Fibroblast of skin of left biceps (primary cell): ENCODE results near the gene NPDC1.

Experiments
- DNase-seq, 2 experiments: peaks; one replicate each; pipeline ENCODE4 v3.0.0-alpha.2; 2013; ENCODE audit warnings: low read depth in 2 of 2

NPDC1 gene, protein sequence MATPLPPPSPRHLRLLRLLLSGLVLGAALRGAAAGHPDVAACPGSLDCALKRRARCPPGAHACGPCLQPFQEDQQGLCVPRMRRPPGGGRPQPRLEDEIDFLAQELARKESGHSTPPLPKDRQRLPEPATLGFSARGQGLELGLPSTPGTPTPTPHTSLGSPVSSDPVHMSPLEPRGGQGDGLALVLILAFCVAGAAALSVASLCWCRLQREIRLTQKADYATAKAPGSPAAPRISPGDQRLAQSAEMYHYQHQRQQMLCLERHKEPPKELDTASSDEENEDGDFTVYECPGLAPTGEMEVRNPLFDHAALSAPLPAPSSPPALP

GRCh38 chr9:137046088-137046787, at the start of gene NPDC1:
TSS of gene NPDC1 (minus strand) at chr9:137046177. CDS start at chr9:137045989, 188 bp downstream.
- DNase-seq: no peak

DNA sequence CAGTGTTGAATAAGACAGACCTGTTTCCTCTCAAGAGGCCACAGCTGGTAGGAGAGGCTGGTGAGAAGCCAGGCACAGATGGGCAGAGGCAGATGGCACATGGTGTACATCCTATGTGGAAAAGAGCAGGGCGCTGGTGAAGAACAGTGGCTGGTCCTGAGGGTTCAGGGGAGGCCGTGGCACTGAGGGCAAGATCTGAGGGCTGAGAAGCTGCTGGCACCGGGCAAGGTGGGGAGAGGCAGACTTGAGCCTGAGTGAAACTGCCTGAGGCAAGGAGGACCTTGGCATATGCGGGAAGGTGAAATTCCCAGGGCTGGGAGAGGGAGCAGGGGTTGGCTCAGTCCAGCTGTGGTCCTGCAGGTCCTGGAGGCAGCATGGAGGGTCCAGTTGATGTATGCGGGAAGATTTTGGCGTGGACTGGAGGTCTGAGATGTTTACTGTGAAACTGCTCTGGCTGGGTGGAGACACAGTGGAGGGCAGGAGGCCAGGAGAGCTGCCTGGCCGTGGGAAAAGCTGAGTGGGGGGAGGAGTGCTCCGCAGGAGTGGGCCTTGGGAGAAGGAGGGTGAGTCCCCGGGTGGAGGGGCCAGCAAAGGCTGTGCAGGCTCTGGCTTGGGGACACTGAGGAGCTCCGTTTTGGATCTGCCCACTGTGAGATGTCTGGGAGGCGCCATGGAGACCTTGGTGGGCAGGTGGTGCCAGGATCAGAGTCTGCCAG, 43.4 kb upstream of the NPDC1 start:
- DNase-seq: no peak

- DNase-seq: no peak
Measured at GRCh38 chr9:137088121-137088520, 42.1 kb upstream of the NPDC1 start.

DNA sequence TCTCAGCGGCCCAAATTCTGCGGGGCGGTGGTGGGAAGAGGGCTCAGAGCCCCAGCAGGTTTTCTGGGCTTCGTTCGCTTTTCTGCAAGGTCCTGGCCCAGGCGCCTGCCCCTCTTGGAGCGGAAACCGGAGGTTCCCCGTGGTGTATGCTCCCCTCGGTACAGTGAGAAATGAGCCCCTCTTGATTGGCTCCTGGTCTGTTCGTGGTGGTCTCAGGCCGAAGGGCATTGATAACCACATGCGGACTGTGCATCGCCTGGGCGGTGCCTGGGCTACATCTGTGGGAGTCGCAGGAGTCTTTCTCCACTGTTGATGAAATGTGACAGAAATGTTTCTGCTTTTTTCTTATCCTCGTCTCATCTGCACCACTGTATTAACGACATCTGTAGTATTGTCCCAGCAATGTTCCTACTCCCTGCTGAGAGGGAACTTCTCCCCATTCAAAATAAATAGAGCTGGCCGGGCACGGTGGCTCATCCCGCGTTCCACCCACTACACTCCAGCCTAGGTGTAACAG, 41.5 kb upstream of the NPDC1 start:
- DNase-seq: no peak

GRCh38 chr9:137086531-137087408, 40.8 kb upstream of the NPDC1 start, which contains the start of gene MAN1B1:
TSS of gene MAN1B1 (plus strand) at chr9:137086985. CDS start at chr9:137087000, 15 bp downstream.
- peak; percentile 93 to 95 for DNase-seq

- no peak for DNase-seq
Measured at GRCh38 chr9:137085920-137086530, 40.0 kb upstream of the NPDC1 start.

DNA sequence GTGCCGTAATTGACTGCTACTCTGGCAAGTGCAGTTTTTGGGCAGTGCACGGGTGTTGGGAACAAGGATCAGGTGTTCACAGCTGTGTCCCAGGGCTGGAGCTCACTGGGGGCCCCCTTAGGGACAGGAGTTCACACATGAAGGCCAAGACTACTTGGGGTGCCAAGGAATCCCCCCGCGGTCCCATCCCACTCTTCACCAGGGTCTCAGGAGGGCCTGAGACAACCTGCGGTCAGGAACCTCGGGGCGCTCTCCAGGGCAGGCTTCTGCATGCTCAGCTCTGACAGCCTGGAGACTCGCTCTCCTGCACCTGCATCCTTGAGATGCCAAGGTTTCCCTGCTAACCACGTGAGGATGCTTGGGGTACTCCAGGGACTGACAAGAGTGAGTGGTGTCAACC, 38.5 kb upstream of the NPDC1 start:
- DNase-seq: no peak

DNA sequence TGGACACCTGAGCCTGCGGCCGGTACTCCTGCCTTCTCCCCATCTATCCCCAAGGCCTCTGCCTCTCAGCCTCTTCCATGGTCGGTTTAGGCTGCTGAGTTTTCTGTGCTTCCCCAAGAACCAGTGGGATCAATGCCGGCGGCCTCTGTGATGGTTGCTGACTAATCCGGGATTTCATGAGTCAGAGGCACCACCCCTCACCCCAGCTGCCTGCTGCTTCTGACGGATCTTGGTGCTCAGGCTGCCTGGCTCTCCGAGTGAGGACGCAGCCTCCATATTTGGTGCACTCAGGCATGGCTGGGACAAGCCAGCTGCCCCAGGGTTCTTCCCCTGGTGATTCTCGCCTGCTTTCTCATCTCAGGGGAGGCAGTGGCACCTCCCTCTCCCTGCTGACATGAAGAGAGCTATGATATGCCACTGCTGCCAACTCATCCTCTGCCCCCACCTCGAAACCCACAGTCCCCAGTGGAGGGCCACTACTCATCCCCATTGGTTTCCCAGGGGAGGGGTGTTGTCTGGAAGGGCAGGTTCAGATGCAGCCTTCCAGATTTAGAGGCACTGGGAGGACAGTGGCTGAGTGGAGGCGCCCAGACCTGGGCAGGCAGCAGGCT, 37.5 kb upstream of the NPDC1 start:
- peak; percentile 84 for DNase-seq

DNA sequence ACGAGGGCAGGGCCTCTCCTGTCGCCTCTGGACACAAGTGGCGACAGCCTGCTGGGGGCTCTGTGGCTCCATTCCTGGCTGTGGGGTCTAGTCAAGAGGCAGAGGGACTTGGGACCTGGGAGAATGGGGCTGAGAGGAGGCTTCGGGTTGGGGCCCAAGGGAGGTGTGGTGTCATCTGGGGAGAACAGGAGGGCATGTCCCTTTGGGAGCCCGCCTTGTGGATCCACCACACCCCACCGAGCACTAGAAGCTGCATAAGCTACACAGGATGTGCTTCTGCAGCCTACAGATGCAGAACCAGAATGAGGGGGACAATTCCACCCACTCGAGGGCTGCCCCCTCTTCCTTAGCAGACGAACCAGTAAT, 36.9 kb upstream of the NPDC1 start:
- no peak for DNase-seq

DNA sequence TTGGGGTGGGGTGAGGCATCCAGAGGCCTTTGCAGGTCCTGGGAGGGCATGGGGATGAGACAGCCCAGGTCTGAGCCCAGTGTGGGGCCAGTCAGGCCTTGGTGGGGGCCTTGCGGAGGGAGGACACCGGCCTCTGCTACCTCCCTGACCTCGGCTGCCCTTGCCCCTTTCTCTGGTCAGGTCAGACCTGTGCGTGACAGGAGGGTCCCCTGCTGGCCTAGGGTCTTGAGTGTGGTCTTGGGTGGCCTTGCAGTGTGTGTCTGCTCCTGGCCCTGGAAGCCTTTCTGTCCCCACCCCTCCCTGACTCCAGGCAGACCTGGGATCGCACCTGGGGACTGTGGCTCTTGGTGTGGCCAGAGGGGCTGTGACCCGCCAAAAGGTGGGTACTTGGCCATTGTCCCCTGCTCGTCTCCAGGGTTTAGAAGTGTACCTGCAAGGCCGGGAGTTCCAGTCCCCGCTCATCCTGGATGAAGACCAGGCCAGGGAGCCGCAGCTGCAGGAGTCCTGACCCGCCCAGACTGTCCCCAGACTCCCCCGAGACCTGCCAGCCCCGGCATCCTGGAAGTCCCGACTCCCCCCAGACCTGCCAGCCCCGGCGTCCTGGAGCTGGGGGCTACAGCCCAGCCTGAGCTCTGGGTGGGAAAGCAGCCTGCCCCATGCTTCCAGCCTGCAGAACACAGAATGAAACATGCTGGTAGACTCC, 36.4 kb upstream of the NPDC1 start:
- DNase-seq: no peak

GRCh38 chr9:137080260-137081122, 34.5 kb upstream of the NPDC1 start:
- no peak for DNase-seq

DNA sequence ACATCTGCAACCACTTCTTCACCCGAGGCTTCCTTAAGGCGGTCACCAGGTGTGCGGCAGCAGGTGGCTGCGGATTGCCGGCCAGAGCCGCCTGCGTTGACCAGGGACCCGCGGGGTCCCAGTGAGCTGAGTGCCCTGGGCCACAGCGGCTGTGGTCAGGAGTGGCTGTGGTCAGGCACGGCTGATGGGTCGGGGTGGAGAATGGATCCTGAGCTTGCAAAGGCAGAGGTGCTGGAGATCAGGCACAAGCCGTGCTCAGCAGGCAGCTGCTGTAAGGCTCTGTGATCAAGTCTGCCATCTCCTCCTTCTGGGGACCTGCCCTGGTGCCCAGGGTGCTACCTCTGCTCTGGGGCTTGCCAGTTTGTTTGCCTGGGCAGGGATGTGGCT, 33.4 kb upstream of the NPDC1 start:
- DNase-seq: no peak

- DNase-seq: no peak
Measured at GRCh38 chr9:137078701-137079400, 32.9 kb upstream of the NPDC1 start.

- DNase-seq: no peak
Measured at GRCh38 chr9:137077758-137078693, 32.0 kb upstream of the NPDC1 start.

DNA sequence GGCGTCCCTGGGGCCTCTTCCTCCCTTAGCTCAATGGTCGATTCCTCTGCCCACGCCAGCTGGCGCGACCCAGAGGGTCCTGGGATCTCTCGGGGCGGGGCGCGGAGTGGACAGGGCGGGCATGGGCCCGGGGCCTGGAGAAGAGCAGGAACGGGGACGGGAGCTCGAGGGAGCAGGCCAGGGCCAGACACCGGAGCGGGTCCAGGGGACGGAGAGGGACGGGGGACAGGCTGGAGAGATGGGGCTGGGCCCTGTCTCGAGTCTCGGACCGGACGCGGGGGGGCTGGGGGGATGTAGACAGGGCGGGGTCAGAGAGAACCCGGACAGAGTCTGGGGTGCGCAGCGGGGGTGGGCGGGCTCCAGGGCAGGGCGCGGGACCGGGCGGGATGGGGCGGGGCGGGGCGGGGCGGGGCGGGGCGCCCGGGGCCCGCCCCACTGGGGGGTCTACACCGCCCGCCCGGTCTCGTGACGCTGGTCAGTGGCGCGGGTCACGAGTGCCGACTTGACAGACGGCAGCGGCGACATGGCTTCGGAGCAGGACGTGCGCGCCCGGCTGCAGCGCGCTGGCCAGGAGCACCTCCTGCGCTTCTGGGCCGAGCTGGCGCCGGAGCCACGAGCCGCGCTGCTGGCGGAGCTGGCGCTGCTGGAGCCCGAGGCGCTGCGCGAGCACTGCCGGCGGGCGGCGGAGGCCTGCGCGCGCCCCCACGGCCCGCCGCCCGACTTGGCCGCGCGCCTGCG, 31.2 kb upstream of the NPDC1 start, which contains the start of gene UAP1L1:
Gene UAP1L1 (plus strand): TSS at position 508 of the 738 bp plus-strand sequence. CDS start 16 bp downstream, at position 524.
- DNase-seq: no peak

- DNase-seq: no peak
Measured at GRCh38 chr9:137076636-137077009, 30.6 kb upstream of the NPDC1 start.
